H4 (cell line): Measurements from ENCODE around the gene ADCK1. TPM values are rescaled to one million over a fixed set of nuclear protein-coding genes. Genes with fewer than 3 reads are reported as not detected.
"Not testable (repeated sequence)": the region's sequence is repeated elsewhere in the genome, so short reads cannot be mapped to it uniquely, and the experiment has no call there.

Experiments
- DNase-seq: peaks from one replicate; pipeline ENCODE4 v3.0.0-alpha.2; 2015; ENCODE audit warnings: low spot score
- total RNA-seq: library from RNA; depleted of rRNA; stranded (reverse); fragments of >200 nt; shearing (Covaris generic); gene quantifications from 2 replicates; pipeline ENCODE4 v1.2.3, GENCODE V29; 2014; rRNA removed

The ADCK1 gene
- 3.3 and 7.7 TPM in 2 replicates for total RNA-seq

GRCh38 chr14:77799863-77800730 lies at the start of gene ADCK1:
Gene ADCK1, plus strand, starts transcription at chr14:77800109. Its CDS starts 18,870 bp downstream, at chr14:77818979.
- peak; percentile 73 for DNase-seq

- no peak for DNase-seq
Measured at GRCh38 chr14:77752266-77752665, 47.6 kb upstream of the ADCK1 start.

- DNase-seq, result no peak
Measured at GRCh38 chr14:77752799-77753516, 47.0 kb upstream of the ADCK1 start.

GRCh38 chr14:77760381-77761204 lies 39.3 kb upstream of the ADCK1 start, which contains the start of gene SNW1:
Gene SNW1, minus strand, starts transcription at chr14:77761156. Its CDS starts 29 bp downstream, at chr14:77761127.
- DNase-seq, result peak; percentile 93

- peak; percentile 22 for DNase-seq
Measured at GRCh38 chr14:77761205-77761931, 38.5 kb upstream of the ADCK1 start.

DNA sequence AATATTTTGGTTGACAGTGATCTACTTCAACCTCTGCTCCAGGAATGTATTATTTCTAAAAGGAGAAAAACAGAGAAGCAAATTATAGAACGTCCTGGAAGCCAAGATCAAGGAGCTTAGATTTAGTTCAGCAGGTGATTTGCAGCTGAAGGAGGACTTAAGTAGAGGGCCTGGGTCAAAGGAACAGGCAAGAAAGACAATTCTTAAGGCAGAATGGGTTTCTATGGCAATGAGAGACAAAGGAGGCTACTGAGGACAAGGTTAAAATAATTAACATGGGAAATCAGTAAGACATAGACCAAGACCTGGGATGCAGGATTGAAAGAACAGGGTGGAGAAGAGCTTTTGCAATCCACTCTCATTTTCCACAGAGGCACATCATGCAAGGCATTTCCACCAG lies 36.6 kb upstream of the ADCK1 start:
- DNase-seq, result no peak

GRCh38 chr14:77763978-77764377 lies 35.9 kb upstream of the ADCK1 start:
- no peak for DNase-seq

GRCh38 chr14:77768442-77769069 lies 31.4 kb upstream of the ADCK1 start:
- not testable (repeated sequence) for DNase-seq

- DNase-seq, result not testable (repeated sequence)
Measured at GRCh38 chr14:77773966-77774365, 25.9 kb upstream of the ADCK1 start.

- no peak for DNase-seq
Measured at GRCh38 chr14:77782202-77782601, 17.7 kb upstream of the ADCK1 start.

DNA sequence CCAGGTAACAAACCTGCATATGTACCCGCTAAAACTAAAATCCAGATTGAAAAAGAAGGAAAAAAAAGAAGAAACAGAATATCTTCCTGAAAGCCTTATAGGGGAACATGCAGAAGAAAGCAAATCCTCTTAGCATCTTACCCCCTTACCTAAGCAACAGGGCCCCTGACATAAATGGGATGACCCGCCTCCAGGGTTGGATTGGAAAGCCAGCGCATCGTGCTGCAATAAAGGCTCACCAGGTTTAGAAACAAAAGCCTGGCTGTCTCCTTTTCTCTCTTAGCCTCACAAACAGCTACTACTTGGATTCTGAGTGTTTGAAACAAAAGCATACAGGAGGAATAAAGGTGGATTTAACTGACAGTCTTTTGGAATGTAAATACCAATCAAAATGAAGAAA lies 13.8 kb upstream of the ADCK1 start:
- DNase-seq, result no peak

- DNase-seq, result no peak
Measured at GRCh38 chr14:77790566-77791224, 9.2 kb upstream of the ADCK1 start.

GRCh38 chr14:77791225-77791600 lies 8.7 kb upstream of the ADCK1 start:
- peak; percentile 23 for DNase-seq

GRCh38 chr14:77793255-77793654 lies 6.7 kb upstream of the ADCK1 start:
- DNase-seq, result not testable (repeated sequence)

- no peak for DNase-seq
Measured at GRCh38 chr14:77794357-77794756, 5.6 kb upstream of the ADCK1 start.

GRCh38 chr14:77799456-77799855 lies 453 bp upstream of the ADCK1 start:
- not testable (repeated sequence) for DNase-seq

- DNase-seq, result no peak
Measured at GRCh38 chr14:77800814-77801213, 905 bp downstream of the ADCK1 start.

- no peak for DNase-seq
Measured at GRCh38 chr14:77804592-77804991, 4.7 kb downstream of the ADCK1 start.

DNA sequence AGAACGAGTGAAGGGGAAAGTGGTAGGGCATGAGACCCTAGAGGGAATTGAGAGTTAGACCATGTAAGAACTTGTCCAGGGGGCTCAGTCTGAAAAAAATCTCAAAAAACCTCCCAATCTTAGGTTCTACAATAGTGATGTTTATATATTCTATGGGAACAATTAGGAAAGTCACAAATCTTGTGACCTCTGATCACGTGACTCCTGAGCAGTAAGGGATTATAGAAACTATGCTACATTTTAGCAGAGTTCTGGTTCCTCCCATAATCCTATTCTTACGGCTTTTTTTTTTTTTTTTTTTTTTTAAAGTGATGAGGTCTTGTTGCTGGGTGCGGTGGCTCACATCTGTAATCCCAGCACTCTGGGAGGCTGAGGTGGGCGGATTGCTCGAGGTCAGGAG lies 5.8 kb downstream of the ADCK1 start:
- no peak for DNase-seq

GRCh38 chr14:77808250-77808649 lies 8.3 kb downstream of the ADCK1 start:
- no peak for DNase-seq
